AG09319 (cell line): ENCODE measurements around the gene SYCE1.

Experiments
- DNase-seq: peaks from one replicate; pipeline ENCODE4 v3.0.0-alpha.2; 2010; ENCODE audit warnings: low read depth; ENCODE audit errors: extremely low read depth
- CTCF ChIP-seq: IDR thresholded peaks from 2 replicates; pipeline ENCODE4 v1.5.1; 2011; ENCODE audit warnings: low read depth, mild to moderate bottlenecking, inconsistent platforms, low read length, moderate library complexity

Gene SYCE1

DNA sequence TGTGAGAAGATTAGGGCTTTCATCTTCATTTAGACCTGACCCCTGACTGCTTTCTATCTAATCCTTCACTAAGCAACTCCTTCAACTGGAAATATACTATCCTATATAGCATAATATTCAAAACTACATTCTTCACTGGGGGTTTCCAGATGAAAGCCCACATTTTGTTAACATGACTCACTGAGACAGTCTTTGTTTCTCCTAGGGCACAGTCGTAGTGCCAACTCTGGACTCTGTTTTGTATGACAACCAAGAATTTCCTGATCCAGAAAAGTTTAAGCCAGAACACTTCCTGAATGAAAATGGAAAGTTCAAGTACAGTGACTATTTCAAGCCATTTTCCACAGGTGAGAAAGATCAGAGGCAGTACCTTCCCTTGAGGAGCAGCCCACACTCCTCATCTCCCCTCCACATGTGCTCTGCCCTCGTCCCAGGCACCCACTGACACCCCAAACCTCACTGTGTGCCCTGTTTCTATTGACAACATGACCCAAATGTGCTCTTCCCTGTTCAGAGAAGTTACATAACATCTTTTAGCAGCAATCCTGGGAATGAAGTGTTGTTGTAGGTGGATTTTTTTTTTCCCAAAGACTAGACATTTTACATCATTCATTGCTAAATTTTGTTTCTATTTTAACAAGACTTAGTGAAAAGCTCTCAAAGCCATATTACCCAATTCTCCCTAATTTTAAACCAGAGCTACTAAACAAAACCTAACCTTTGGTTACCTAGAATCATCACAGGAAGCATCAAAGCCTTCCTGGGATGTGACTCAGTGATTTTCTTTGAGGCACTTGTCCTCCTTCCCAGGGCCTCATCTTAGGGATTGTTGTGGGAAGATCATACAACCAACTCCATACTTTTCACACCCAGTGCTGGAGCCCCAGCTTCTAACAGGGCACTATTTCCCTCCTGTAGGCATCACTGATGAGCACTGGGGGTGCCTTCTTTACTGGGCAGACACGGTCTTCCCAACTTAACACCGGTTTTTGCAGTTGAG lies 27.5 kb downstream of the SYCE1 start:
- no peak for TF ChIP-seq CTCF

DNA sequence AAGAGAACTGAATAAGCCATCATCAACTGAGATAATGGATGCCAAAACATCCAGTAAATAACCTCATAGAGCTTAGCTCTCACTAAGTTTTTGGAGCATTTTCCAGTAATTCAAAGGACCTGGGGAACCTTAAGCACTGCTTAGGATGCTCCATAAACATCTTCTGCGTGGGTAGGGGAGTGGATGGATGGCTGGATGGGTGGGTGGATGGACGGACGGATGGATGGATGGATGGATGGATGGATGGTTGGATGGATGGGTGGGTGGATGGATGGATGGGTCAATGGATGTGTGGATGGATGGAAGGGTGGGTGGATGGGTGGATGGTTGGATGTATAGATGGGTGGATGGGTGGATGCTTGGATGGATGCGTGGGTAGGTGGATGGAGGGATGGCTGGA lies 29.2 kb downstream of the SYCE1 start:
- DNase-seq: no peak
- TF ChIP-seq CTCF: no peak

More for the DNA sequence above, 27.5 kb downstream of the SYCE1 start:
- DNase-seq: no peak

DNA sequence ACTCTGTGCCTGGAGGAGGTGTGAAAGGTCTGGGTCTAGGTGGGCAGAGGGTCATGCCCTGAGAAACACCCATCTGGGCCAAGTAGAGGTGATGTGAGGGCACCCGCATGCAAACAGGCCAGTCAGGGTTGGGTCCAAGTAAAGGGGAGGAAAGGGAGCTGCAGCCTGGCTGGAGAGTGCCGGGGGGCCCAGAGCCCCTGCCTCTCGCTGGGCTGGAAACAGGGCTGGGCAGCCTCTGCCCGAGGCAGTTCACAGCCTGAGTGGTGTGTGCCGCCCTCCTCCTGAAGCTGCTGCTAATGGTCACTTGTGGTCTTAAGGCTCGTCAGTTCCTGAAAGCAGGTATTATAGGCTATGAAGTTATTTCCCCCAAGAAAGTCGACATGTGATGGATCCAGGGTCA lies 31.0 kb downstream of the SYCE1 start:
- no peak for DNase-seq
- no peak for TF ChIP-seq CTCF

- DNase-seq: no peak
- no peak for TF ChIP-seq CTCF
Observed at GRCh38 chr10:133532871-133533270, 32.5 kb downstream of the SYCE1 start.

- DNase-seq: no peak
- no peak for TF ChIP-seq CTCF
Observed at GRCh38 chr10:133530506-133530905, 34.9 kb downstream of the SYCE1 start.

- no peak for TF ChIP-seq CTCF
- DNase-seq: no peak
Observed at GRCh38 chr10:133529576-133529946, 35.8 kb downstream of the SYCE1 start.

- DNase-seq: no peak
Observed at GRCh38 chr10:133528845-133529575, 36.4 kb downstream of the SYCE1 start.

More at GRCh38 chr10:133528845-133529575, 36.4 kb downstream of the SYCE1 start:
- no peak for TF ChIP-seq CTCF
